HG03039 (cell line): Measurements from ENCODE around the gene ING5.
"Not testable (repeated sequence)": the region's sequence is repeated elsewhere in the genome, so short reads cannot be mapped to it uniquely, and the experiment has no call there.

ENCODE experiments used
- ATAC-seq: cut with Tn5 transposase; IDR thresholded peaks from one replicate; pipeline ENCODE4 v1.9.1; 2021; ENCODE audit warnings: mild to moderate bottlenecking, moderate library complexity; ENCODE audit not compliant: unreplicated experiment

ING5 gene

DNA sequence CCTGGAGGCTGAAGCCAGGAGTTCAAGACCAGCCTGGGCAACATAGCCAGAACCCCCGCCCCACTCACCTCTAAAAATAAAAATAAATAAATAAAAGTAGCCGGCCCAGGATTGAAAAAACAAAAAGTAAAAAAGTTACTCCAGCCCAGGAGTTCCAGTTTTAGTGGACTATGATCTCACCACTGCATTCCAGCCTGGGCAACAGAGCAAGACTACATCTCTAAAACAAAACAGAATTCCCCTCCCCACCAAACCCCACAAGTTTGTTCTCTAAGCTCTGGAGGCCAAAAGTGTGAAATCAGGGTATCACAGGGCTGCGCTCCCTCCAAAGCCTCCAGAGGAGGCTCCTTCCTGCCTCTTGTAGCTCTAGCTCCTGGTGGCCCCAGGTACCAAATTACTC, 34.3 kb downstream of the ING5 start:
- ATAC-seq, result no peak

- ATAC-seq, result no peak
These were observed 36.3 kb downstream of the ING5 start for GRCh38 chr2:241738040-241738686.

GRCh38 chr2:241739177-241739576, 37.3 kb downstream of the ING5 start:
- no peak for ATAC-seq

DNA sequence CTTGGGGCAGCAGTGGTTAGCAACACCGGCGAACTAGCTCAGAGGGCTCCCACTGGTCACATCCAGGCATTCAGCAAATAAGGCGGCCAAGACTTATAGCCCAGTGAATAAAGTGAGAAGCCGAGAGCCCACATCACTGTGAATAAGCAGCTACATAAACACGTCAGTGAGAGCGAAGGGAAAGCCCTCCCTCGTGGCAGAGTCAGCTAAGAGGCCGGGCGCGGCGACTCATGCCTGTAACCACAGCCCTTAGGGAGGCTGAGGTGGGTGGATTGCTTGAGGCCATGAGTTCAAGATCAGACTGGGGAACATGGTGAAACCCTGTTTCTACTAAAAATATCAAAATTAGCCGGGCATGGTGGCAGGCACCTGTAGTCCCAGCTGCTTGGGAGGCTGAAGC, 37.8 kb downstream of the ING5 start:
- ATAC-seq, result no peak

GRCh38 chr2:241741016-241741415, 39.2 kb downstream of the ING5 start:
- no peak for ATAC-seq

GRCh38 chr2:241742320-241742939, 40.6 kb downstream of the ING5 start:
- ATAC-seq, result no peak

GRCh38 chr2:241743008-241743407, 41.2 kb downstream of the ING5 start:
- ATAC-seq, result not testable (repeated sequence)

- ATAC-seq, result no peak
These were observed 41.8 kb downstream of the ING5 start for GRCh38 chr2:241743620-241744019.

- ATAC-seq, result no peak
These were observed 42.4 kb downstream of the ING5 start for GRCh38 chr2:241744028-241744754.

DNA sequence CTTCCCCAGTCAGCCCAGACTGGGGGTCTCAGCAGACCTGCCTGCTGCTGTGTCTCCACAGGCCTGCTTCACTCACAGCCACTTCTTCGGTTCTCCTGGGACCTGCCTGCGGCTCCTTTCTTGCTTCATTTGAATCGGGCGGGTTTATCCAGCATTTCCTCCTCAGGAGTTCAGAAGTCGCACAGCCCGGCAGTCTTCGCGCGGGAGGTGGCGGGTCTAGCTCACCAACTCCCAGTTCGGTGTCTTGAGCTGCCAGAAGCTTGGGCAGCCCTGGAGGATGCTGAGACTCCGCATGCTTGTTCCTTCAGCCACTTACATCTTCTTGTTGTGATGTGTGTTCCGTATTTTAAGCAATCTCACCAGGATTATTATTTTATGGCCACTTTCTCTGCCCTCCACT, 43.4 kb downstream of the ING5 start:
- no peak for ATAC-seq

GRCh38 chr2:241746084-241746483, 44.2 kb downstream of the ING5 start:
- ATAC-seq, result no peak

- no peak for ATAC-seq
These were observed 46.8 kb downstream of the ING5 start for GRCh38 chr2:241748468-241749256.

DNA sequence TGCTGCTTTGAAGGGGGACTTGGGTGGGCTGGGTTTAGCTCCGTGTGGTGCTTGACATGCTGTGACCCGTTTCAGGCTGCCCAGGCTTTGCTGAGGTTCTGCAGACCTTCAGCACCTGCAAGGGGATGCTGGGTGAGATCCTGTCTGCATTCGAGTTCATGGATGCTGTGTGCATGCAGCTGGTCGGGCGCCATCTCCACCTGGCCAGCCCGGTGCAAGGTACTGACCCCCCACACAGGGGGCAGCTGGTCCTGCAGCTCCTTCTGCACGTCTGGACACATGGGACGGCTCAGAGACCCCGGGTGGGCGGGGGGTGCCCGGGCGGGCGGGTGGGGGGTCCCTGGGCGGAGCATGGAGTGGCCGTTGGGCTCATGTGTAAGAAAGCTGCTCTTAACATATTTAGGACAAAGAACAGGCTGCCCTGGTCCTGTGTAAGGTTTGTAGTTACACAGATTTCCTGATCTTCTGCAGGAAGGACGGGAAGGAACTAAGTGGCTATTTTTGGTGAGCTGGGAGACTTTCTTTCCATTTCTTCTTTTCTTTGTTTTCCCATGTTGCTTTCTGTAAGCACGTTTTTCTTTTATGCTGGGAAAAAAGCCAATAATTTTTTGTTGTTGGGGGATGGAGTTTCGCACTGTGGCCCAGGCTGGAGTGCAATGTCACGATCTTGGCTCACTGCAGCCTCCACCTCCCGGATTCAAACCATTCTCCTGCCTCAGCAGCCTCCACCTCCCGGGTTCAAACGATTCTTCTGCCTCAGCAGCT, 48.4 kb downstream of the ING5 start:
- no peak for ATAC-seq

GRCh38 chr2:241751152-241751551, 49.3 kb downstream of the ING5 start:
- ATAC-seq, result no peak

DNA sequence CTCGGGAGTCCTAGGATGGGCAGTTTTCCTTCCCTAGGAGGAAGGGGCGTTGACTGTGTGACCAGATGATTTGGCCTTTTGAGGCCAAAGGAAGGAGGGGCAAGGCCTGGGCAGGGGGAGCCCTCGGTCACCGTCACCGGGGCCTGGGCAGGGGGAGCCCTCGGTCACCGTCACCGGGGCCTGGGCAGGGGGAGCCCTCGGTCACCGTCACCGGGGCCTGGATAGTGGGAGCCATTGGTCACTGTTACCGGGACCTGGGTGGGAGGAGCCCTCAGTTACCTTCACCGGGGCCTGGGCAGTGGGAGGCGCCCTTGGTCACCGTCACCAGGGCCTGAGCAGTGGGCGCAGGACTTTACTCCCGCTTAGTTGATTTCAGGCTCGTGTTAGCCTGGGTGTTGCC, 49.9 kb downstream of the ING5 start:
- ATAC-seq, result no peak

DNA sequence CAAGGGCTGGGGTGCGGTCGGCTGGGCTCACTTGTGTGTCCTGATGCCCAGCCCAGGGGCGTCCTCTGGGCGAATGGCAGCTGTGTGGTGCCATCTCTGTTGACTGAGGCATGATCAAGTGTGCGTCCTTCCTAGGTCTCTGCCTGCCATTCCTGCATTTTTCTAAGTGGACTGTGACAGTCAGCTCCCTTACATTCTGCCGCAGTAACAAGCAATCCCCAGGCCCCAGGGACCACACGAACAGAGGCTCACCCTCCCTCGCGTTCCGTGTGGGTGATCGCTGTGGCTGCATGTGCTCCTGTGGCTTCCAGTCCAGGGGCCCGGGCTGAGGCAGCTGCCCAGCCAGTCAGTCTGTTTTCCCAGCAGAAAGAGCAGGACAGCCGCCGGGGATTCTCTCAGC, 50.4 kb downstream of the ING5 start:
- ATAC-seq, result no peak

GRCh38 chr2:241752689-241753276, 50.9 kb downstream of the ING5 start:
- ATAC-seq, result no peak

DNA sequence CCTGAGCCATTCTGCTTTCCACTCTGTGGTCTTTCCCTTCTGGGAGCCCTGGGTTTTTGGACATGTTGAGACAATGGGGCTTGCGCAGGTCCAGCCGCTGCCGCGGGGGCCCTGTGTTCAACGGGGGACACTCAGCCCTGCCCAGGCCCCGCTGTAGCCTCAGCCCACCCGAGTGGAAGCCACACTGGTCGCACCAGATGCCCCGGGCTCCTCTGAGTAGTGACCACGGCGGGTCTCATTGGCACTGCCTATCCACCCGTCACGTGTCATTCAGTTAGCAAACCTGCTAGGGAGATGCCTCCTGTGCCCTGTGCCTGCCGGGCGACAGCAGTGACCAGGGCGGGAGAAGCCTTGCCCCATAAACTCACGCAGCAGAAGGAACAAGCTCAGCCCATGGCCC, 51.7 kb downstream of the ING5 start:
- ATAC-seq, result no peak

DNA sequence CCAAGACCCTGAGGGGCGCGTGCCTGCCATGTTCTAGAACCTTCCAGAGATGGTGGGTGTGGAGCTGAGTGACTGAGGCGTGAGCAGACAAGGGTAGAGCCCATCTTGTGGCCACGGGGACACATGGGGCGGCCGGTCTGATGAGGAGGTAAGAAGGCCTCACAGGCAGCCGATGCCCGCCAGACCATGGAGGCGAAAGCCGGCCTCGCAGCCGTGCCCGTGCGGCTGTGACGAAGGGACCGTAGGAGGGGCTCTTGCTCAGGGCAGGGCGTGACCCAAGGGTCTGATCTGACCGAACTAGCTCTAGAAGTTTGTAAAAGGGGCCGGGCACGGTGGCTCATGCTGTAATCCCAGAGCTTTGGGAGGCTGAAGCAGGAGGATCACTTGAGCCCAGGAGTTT, 52.2 kb downstream of the ING5 start:
- no peak for ATAC-seq

GRCh38 chr2:241755166-241755565, 53.3 kb downstream of the ING5 start:
- no peak for ATAC-seq
